GM23338 (cell line): ENCODE measurements around the gene AFF1. TPM values are rescaled to one million over a fixed set of nuclear protein-coding genes. Genes with fewer than 3 reads are reported as not detected.

Experiments used
- ATAC-seq: fragments of 200-7000 bp; cut with Tn5 transposase; 3 replicates; pipeline ENCODE4 v1.9.1; 2020
- DNase-seq: peaks from one replicate; pipeline ENCODE4 v3.0.0-alpha.2; 2015; ENCODE audit warnings: low spot score
- H2AFZ ChIP-seq: fragments of 200-600 bp; sonication (generic); 2 replicates; pipeline ENCODE4 v1.8.0; 2016; ENCODE audit warnings: antibody characterized with exemption, mild to moderate bottlenecking, moderate library complexity
- H3F3A ChIP-seq: fragments of 200-600 bp; sonication (generic); replicated peaks from 2 replicates; pipeline ENCODE4 v1.8.0; 2017; ENCODE audit warnings: antibody characterized with exemption, mixed run types, low read depth
- H3K27ac ChIP-seq: fragments of 200-600 bp; sonication (generic); 2 replicates; pipeline ENCODE4 v1.6.1; 2016; ENCODE audit warnings: low read depth
- H3K27me3 ChIP-seq: fragments of 200-600 bp; sonication (generic); 2 replicates; pipeline ENCODE4 v1.8.0; 2016; ENCODE audit warnings: mild to moderate bottlenecking, mixed run types, moderate library complexity; ENCODE audit not compliant: insufficient read depth
- H3K36me3 ChIP-seq: fragments of 200-600 bp; sonication (generic); 2 replicates; pipeline ENCODE4 v1.8.0; 2016; ENCODE audit warnings: mild to moderate bottlenecking; ENCODE audit not compliant: insufficient read depth
- H3K4me1 ChIP-seq: fragments of 200-600 bp; sonication (generic); 2 replicates; pipeline ENCODE4 v1.8.0; 2016; ENCODE audit warnings: mild to moderate bottlenecking, moderate library complexity; ENCODE audit not compliant: insufficient read depth
- H3K4me2 ChIP-seq: fragments of 200-600 bp; sonication (generic); 2 replicates; pipeline ENCODE4 v1.7.1; 2017; ENCODE audit warnings: mixed run types
- H3K4me3 ChIP-seq: fragments of 200-600 bp; sonication (generic); 2 replicates; pipeline ENCODE4 v1.6.1; 2016; ENCODE audit warnings: mixed run types
- H3K79me2 ChIP-seq: fragments of 200-600 bp; sonication (generic); replicated peaks from 2 replicates; pipeline ENCODE4 v1.8.0; 2017; ENCODE audit warnings: mild to moderate bottlenecking; ENCODE audit not compliant: insufficient read depth
- H3K9me2 ChIP-seq: fragments of 200-600 bp; sonication (generic); 2 replicates; pipeline ENCODE4 v1.8.0; 2017; ENCODE audit not compliant: insufficient read depth
- H4K20me1 ChIP-seq: fragments of 200-600 bp; sonication (generic); replicated peaks from 2 replicates; pipeline ENCODE4 v1.8.0; 2017; ENCODE audit warnings: mild to moderate bottlenecking; ENCODE audit not compliant: insufficient read depth
- H3K27ac Mint-ChIP-seq: 2 replicates; pipeline ENCODE4 v1.8.0; 2020; ENCODE audit warnings: inconsistent platforms, mild to moderate bottlenecking, moderate library complexity, mixed read lengths
- H3K27me3 Mint-ChIP-seq: 3 replicates; pipeline ENCODE4 v1.8.0; 2022; ENCODE audit warnings: low read depth, mild to moderate bottlenecking, moderate library complexity, mixed read lengths, inconsistent platforms; ENCODE audit not compliant: insufficient read depth, poor library complexity
- H3K36me3 Mint-ChIP-seq: 3 replicates; pipeline ENCODE4 v1.8.0; 2021; ENCODE audit warnings: low read depth, mild to moderate bottlenecking, inconsistent platforms, moderate library complexity, mixed read lengths
- H3K4me1 Mint-ChIP-seq: 3 replicates; pipeline ENCODE4 v1.8.0; 2020; ENCODE audit warnings: mild to moderate bottlenecking, inconsistent platforms, mixed read lengths
- H3K4me3 Mint-ChIP-seq: 3 replicates; pipeline ENCODE4 v1.8.0; 2021; ENCODE audit warnings: moderate library complexity, mild to moderate bottlenecking, inconsistent platforms, mixed read lengths
- H3K9me3 Mint-ChIP-seq: 3 replicates; pipeline ENCODE4 v1.8.0; 2020; ENCODE audit warnings: moderate library complexity, mild to moderate bottlenecking, inconsistent platforms, mixed read lengths
- CREB1 ChIP-seq: fragments of 250-450 bp; sonication (Bioruptor Pico); IDR thresholded peaks from 2 replicates; pipeline ENCODE4 v1.5.0; 2020; ENCODE audit warnings: low read depth, mild to moderate bottlenecking, moderate library complexity
- CTCF ChIP-seq, 2 experiments: fragments of 200-600 bp in 1 of 2; sonication (generic) in 1 of 2; conservative IDR thresholded peaks; 2 replicates each; pipeline versions ENCODE4 v1.5.1 to v1.6.1; 2016 to 2017; ENCODE audit warnings: antibody characterized with exemption in 2 of 2, low read depth in 2 of 2, mild to moderate bottlenecking in 2 of 2, moderate library complexity in 1 of 2
- ETS1 ChIP-seq: IDR thresholded peaks from 2 replicates; pipeline ENCODE4 v1.6.1; 2016; ENCODE audit warnings: antibody characterized with exemption
- EZH2 ChIP-seq: fragments of 200-600 bp; sonication (generic); IDR thresholded peaks from one replicate; pipeline ENCODE4 v1.8.0; 2017; ENCODE audit warnings: antibody characterized with exemption, mild to moderate bottlenecking, low read depth; ENCODE audit not compliant: unreplicated experiment
- EZH2phosphoT487 ChIP-seq: fragments of 200-600 bp; sonication (generic); IDR thresholded peaks from one replicate; pipeline ENCODE4 v1.8.1; 2018; ENCODE audit warnings: antibody characterized with exemption; ENCODE audit not compliant: unreplicated experiment
- JUNB ChIP-seq: IDR thresholded peaks from one replicate; pipeline ENCODE4 v1.6.1; 2016; ENCODE audit warnings: antibody characterized with exemption; ENCODE audit not compliant: unreplicated experiment
- NANOG ChIP-seq: IDR thresholded peaks from 2 replicates; pipeline ENCODE4 v1.6.1; 2016; ENCODE audit warnings: antibody characterized with exemption, borderline replicate concordance
- POLR2AphosphoS5 ChIP-seq: IDR thresholded peaks from 2 replicates; pipeline ENCODE4 v1.6.1; 2016; ENCODE audit warnings: antibody characterized with exemption, low read depth
- STAT1 ChIP-seq: IDR thresholded peaks from one replicate; pipeline ENCODE4 v1.6.1; 2016; ENCODE audit warnings: antibody characterized with exemption; ENCODE audit not compliant: unreplicated experiment
- ZNF114 ChIP-seq: fragments of 250-450 bp; sonication (Bioruptor Pico); IDR thresholded peaks from 2 replicates; pipeline ENCODE4 v1.5.0; 2020; ENCODE audit warnings: mild to moderate bottlenecking, moderate library complexity
- ZNF331 ChIP-seq: fragments of 250-450 bp; sonication (Bioruptor Pico); IDR thresholded peaks from 2 replicates; pipeline ENCODE4 v1.5.0; 2020; ENCODE audit warnings: low read depth, mild to moderate bottlenecking, moderate library complexity
- ZNF462 ChIP-seq: fragments of 250-450 bp; sonication (Bioruptor Pico); IDR thresholded peaks from 2 replicates; pipeline ENCODE4 v1.5.0; 2020; ENCODE audit warnings: mild to moderate bottlenecking, moderate library complexity
- polyA plus RNA-seq: library from polyadenylated mRNA; unstranded; fragments of >200 nt; fragmentation: Nextera tagmentation; extraction: Ambion mirVana; gene quantifications from 2 replicates; pipeline ENCODE4 v1.2.1, GENCODE V29; 2016
- total RNA-seq: library from RNA; depleted of rRNA; stranded (reverse); fragments of >200 nt; shearing (Covaris generic); gene quantifications from 2 replicates; pipeline ENCODE4 v1.2.3, GENCODE V29; 2014

AFF1 gene
- total and polyA plus RNA-seq, 2 experiments from 2014 or later = 42.6 to 67.2 TPM

- H3K27ac Mint-ChIP-seq = no peak overlapping the region
- H3K27me3 Mint-ChIP-seq = peaks cover 5% of the 10 kb centered on the region
- Histone ChIP-seq H3K4me2 (no peak overlapping the region), H2AFZ (no peak overlapping the region), H3K9me2 (no peaks in the 10 kb centered on the region), H3K4me3 (no peak overlapping the region), H3K27ac (no peak overlapping the region), H3K36me3 (no peaks in the 10 kb centered on the region), H3K27me3 (no peaks in the 10 kb centered on the region), H4K20me1 (no peaks in the 10 kb centered on the region), H3F3A (no peaks in the 10 kb centered on the region), H3K4me1 (no peaks in the 10 kb centered on the region), H3K79me2 (no peaks in the 10 kb centered on the region)
- DNase-seq (no peak), ATAC-seq (no peak)
- H3K4me1 Mint-ChIP-seq = peaks cover 8% of the 10 kb centered on the region; the same call in 1 of the 3 replicates
- no peaks in the 10 kb centered on the region for H3K9me3 Mint-ChIP-seq
- no peak overlapping the region for H3K4me3 Mint-ChIP-seq
- TF ChIP-seq ZNF331 (no peak), STAT1 (no peak), JUNB (no peak)
- H3K36me3 Mint-ChIP-seq = peaks cover 15% of the 10 kb centered on the region
These were observed 8.2 kb upstream of the AFF1 start for GRCh38 chr4:86926435-86927086.

GRCh38 chr4:86927843-86928395 lies 6.9 kb upstream of the AFF1 start:
- H4K20me1 ChIP-seq = no peaks in the 10 kb centered on the region
- peaks cover 15% of the 10 kb centered on the region for H3K36me3 Mint-ChIP-seq
- H3F3A ChIP-seq = no peaks in the 10 kb centered on the region
- peaks cover 5% of the 10 kb centered on the region for H3K27me3 Mint-ChIP-seq
- H3K4me3 Mint-ChIP-seq = no peak overlapping the region
- H3K4me1 ChIP-seq = no peaks in the 10 kb centered on the region
- no peaks in the 10 kb centered on the region for H3K9me2 ChIP-seq
- H3K27me3 ChIP-seq = no peaks in the 10 kb centered on the region
- no peak overlapping the region for H3K27ac Mint-ChIP-seq
- peaks cover 5% of the 10 kb centered on the region; the same call in 1 of the 3 replicates for H3K4me1 Mint-ChIP-seq
- DNase-seq (no peak), ATAC-seq (no peak)
- H3K4me2 ChIP-seq = no peak overlapping the region
- no peaks in the 10 kb centered on the region for H3K9me3 Mint-ChIP-seq
- no peak overlapping the region for H3K27ac ChIP-seq
- no peak overlapping the region for H2AFZ ChIP-seq
- H3K79me2 ChIP-seq = no peaks in the 10 kb centered on the region
- no peaks in the 10 kb centered on the region for H3K36me3 ChIP-seq
- H3K4me3 ChIP-seq = no peak overlapping the region
- no peak for TF ChIP-seq POLR2AphosphoS5
- no peak for TF ChIP-seq NANOG
- no peak for TF ChIP-seq STAT1
- TF ChIP-seq ETS1 = no peak
- no peak for TF ChIP-seq JUNB
- no peak for TF ChIP-seq CREB1 (CRISPR knock-in tag)
- no peak for TF ChIP-seq ZNF114 (CRISPR knock-in tag)
- no peak for TF ChIP-seq EZH2
- TF ChIP-seq EZH2phosphoT487 = no peak
- no peak for TF ChIP-seq ZNF462 (CRISPR knock-in tag)
- no peak for TF ChIP-seq CTCF (conservative IDR thresholded peaks at IDR 0.05; ENCODE audit: low read depth in 2 of 2)
